H1 (cell line): ENCODE results near the gene KISS1. TPM values are rescaled to one million over a fixed set of nuclear protein-coding genes. Genes with fewer than 3 reads are reported as not detected.

Source experiments
- CTCF ChIA-PET: fragments of 300-600 bp; sonication (Branson Sonifier 250); formaldehyde crosslinking; loops from one replicate; lab custom pipeline; 2021; ENCODE audit not compliant: partially characterized antibody; lab: Charles Lee
- POLR2A ChIA-PET: fragments of 300-600 bp; sonication (Branson Sonifier 250); formaldehyde crosslinking; loops from one replicate; lab custom pipeline; 2021; ENCODE audit warnings: inconsistent platforms; ENCODE audit not compliant: partially characterized antibody; lab: Charles Lee
- DNase-seq, 2 experiments: peaks; one replicate each; pipeline versions ENCODE4 v3.0.0 to v3.0.0-alpha.2; 2010 to 2022; ENCODE audit warnings: low spot score in 2 of 2, low read depth in 1 of 2, mixed read lengths in 1 of 2
- FAIRE-seq: peaks from 2 replicates; lab custom pipeline; 2011; peaks lifted over from hg19 to GRCh38; lab: Jason Lieb, UNC
- H2AFZ ChIP-seq: 2 replicates; pipeline ENCODE4 v1.8.1; 2012; ENCODE audit warnings: low read length, inconsistent platforms
- H2AK5ac ChIP-seq: 2 replicates; pipeline ENCODE4 v1.6.1; 2013; ENCODE audit warnings: low read depth, low read length
- H2BK120ac ChIP-seq: replicated peaks from 2 replicates; pipeline ENCODE3; 2013; ENCODE audit warnings: low read depth, low read length, inconsistent platforms
- H2BK12ac ChIP-seq: 2 replicates; pipeline ENCODE4 v1.6.1; 2013; ENCODE audit warnings: low read depth, low read length
- H2BK15ac ChIP-seq: 2 replicates; pipeline ENCODE4 v1.6.1; 2013; ENCODE audit warnings: low read length
- H2BK20ac ChIP-seq: 2 replicates; pipeline ENCODE4 v1.6.1; 2013; ENCODE audit warnings: low read length
- H2BK5ac ChIP-seq: 2 replicates; pipeline ENCODE4 v1.6.1; 2013; ENCODE audit warnings: low read depth, low read length
- H3K14ac ChIP-seq: 2 replicates; pipeline ENCODE4 v1.6.1; 2013; ENCODE audit warnings: inconsistent platforms; ENCODE audit not compliant: insufficient read length
- H3K18ac ChIP-seq: 2 replicates; pipeline ENCODE4 v1.6.1; 2013; ENCODE audit warnings: low read length; ENCODE audit errors: extremely low read depth
- H3K23ac ChIP-seq: 2 replicates; pipeline ENCODE4 v1.6.1; 2013; ENCODE audit warnings: inconsistent platforms; ENCODE audit not compliant: insufficient read length
- H3K23me2 ChIP-seq: 2 replicates; pipeline ENCODE4 v1.6.1; 2013; ENCODE audit warnings: low read depth, low read length
- H3K27ac ChIP-seq: 2 replicates; pipeline ENCODE4 v1.6.1; 2011; ENCODE audit warnings: low read depth, low read length, inconsistent platforms
- H3K27me3 ChIP-seq, 4 experiments: replicated peaks in 1 of 4; 1 replicate in 1 of 4; 2 replicates in 3 of 4; pipeline versions ENCODE4 v1.6.1 to v1.8.1; 2011 to 2013; ENCODE audit warnings: low read length in 3 of 4, mild to moderate bottlenecking in 3 of 4, inconsistent platforms in 2 of 4, mixed read lengths in 2 of 4, moderate library complexity in 1 of 4; ENCODE audit not compliant: control insufficient read depth in 3 of 4, insufficient read depth in 3 of 4; ENCODE audit errors: extremely low read depth in 1 of 4
- H3K36me3 ChIP-seq, 4 experiments: 2 replicates each; pipeline versions ENCODE4 v1.6.1 to v1.8.1; 2011 to 2013; ENCODE audit warnings: mild to moderate bottlenecking in 4 of 4, low read length in 3 of 4, moderate library complexity in 2 of 4, control low read depth in 1 of 4, inconsistent platforms in 1 of 4; ENCODE audit not compliant: insufficient read depth in 4 of 4, control insufficient read depth in 2 of 4
- H3K4ac ChIP-seq: replicated peaks from 2 replicates; pipeline ENCODE3; 2013; ENCODE audit warnings: low read length, low read depth, mixed read lengths, inconsistent platforms; ENCODE audit not compliant: insufficient read length
- H3K4me1 ChIP-seq, 4 experiments: replicated peaks in 1 of 4; 1 replicate in 1 of 4; 2 replicates in 3 of 4; pipeline versions ENCODE4 v1.6.1 to v1.8.1; 2011 to 2013; ENCODE audit warnings: low read length in 3 of 4, inconsistent platforms in 2 of 4, mixed read lengths in 1 of 4; ENCODE audit not compliant: insufficient read depth in 4 of 4, control insufficient read depth in 3 of 4
- H3K4me2 ChIP-seq, 2 experiments: 2 replicates each; pipeline versions ENCODE4 v1.6.1 to v1.8.1; 2011 to 2013; ENCODE audit warnings: low read depth in 2 of 2, low read length in 2 of 2, control low read depth in 1 of 2, inconsistent platforms in 1 of 2, mild to moderate bottlenecking in 1 of 2; ENCODE audit not compliant: insufficient read depth in 1 of 2
- H3K4me3 ChIP-seq, 4 experiments: fragments of 200-600, 300-600 bp in 1 of 4; sonication (generic), shearing (Covaris generic), sonication (Bioruptor Twin) in 1 of 4; 2 replicates each; pipeline versions ENCODE4 v1.5.1 to v1.8.1; 2011 to 2016; ENCODE audit warnings: low read length in 4 of 4, low read depth in 3 of 4, control low read depth in 2 of 4, inconsistent platforms in 2 of 4, mild to moderate bottlenecking in 2 of 4, mixed read lengths in 1 of 4, moderate library complexity in 1 of 4; ENCODE audit not compliant: insufficient read depth in 2 of 4; ENCODE audit errors: extremely low read depth in 1 of 4
- H3K56ac ChIP-seq: replicated peaks from 2 replicates; pipeline ENCODE3; 2013; ENCODE audit warnings: low read depth, mild to moderate bottlenecking, mixed read lengths, low read length, inconsistent platforms; ENCODE audit not compliant: insufficient read length
- H3K79me1 ChIP-seq: 2 replicates; pipeline ENCODE4 v1.6.1; 2013; ENCODE audit warnings: low read depth, low read length, control low read depth
- H3K79me2 ChIP-seq, 2 experiments: 2 replicates each; pipeline versions ENCODE4 v1.6.1 to v1.8.1; 2012 to 2013; ENCODE audit warnings: low read length in 2 of 2, mild to moderate bottlenecking in 2 of 2, inconsistent platforms in 1 of 2; ENCODE audit not compliant: insufficient read depth in 2 of 2, control insufficient read depth in 1 of 2
- H3K9ac ChIP-seq, 4 experiments: replicated peaks in 1 of 4; 1 replicate in 1 of 4; 2 replicates in 3 of 4; pipeline versions ENCODE4 v1.6.1 to v1.8.1; 2011 to 2013; ENCODE audit warnings: low read depth in 3 of 4, low read length in 3 of 4, control low read depth in 2 of 4, mild to moderate bottlenecking in 2 of 4, moderate library complexity in 2 of 4, inconsistent platforms in 1 of 4; ENCODE audit errors: extremely low read depth in 1 of 4
- H3K9me3 ChIP-seq, 2 experiments: 2 replicates each; pipeline versions ENCODE4 v1.6.1 to v1.8.1; 2012 to 2013; ENCODE audit warnings: mild to moderate bottlenecking in 2 of 2, moderate library complexity in 2 of 2, control low read depth in 1 of 2, inconsistent platforms in 1 of 2, low read depth in 1 of 2, low read length in 1 of 2, mixed read lengths in 1 of 2; ENCODE audit not compliant: insufficient read depth in 2 of 2
- H4K20me1 ChIP-seq, 2 experiments: replicated peaks in 1 of 2; 2 replicates each; pipeline versions ENCODE3 to v1.8.1; 2011 to 2013; ENCODE audit warnings: inconsistent platforms in 2 of 2, low read length in 2 of 2, mild to moderate bottlenecking in 1 of 2; ENCODE audit not compliant: insufficient read depth in 2 of 2, control insufficient read depth in 1 of 2
- H4K5ac ChIP-seq: 2 replicates; pipeline ENCODE4 v1.6.1; 2013; ENCODE audit warnings: low read length, low read depth, mixed read lengths, inconsistent platforms; ENCODE audit not compliant: insufficient read length
- H4K8ac ChIP-seq: 2 replicates; pipeline ENCODE4 v1.8.0; 2013; ENCODE audit warnings: mild to moderate bottlenecking, moderate library complexity, low read length, inconsistent platforms; ENCODE audit not compliant: insufficient read depth; ENCODE audit errors: extremely low read depth
- H4K91ac ChIP-seq: replicated peaks from 2 replicates; pipeline ENCODE3; 2013; ENCODE audit warnings: low read length, mixed read lengths, inconsistent platforms; ENCODE audit not compliant: insufficient read length
- ASH2L ChIP-seq: fragments of 200-600, 300-600 bp; sonication (generic); IDR thresholded peaks from one replicate; pipeline ENCODE4 v1.7.1; 2017; ENCODE audit warnings: low read length
- BCL11A ChIP-seq, 2 experiments: IDR thresholded peaks; one replicate each; pipeline ENCODE4 v1.6.1; 2011; ENCODE audit warnings: low read depth in 2 of 2, low read length in 2 of 2, mild to moderate bottlenecking in 2 of 2
- BRCA1 ChIP-seq: IDR thresholded peaks from 2 replicates; pipeline ENCODE4 v1.6.1; 2012; ENCODE audit warnings: low read depth, low read length, improper control_type of control experiment
- HDAC6 ChIP-seq: IDR thresholded peaks from one replicate; pipeline ENCODE4 v1.7.1; 2012; ENCODE audit warnings: low read depth, mild to moderate bottlenecking, inconsistent platforms, low read length, moderate library complexity
- RAD21 ChIP-seq, 2 experiments: IDR thresholded peaks in 1 of 2; conservative IDR thresholded peaks in 1 of 2; 2 replicates each; pipeline ENCODE4 v1.6.1; 2011; ENCODE audit warnings: low read depth in 2 of 2, low read length in 2 of 2, improper control_type of control experiment in 1 of 2, inconsistent platforms in 1 of 2, mild to moderate bottlenecking in 1 of 2, moderate library complexity in 1 of 2
- SIN3A ChIP-seq, 2 experiments: IDR thresholded peaks in 1 of 2; conservative IDR thresholded peaks in 1 of 2; 2 replicates each; pipeline ENCODE4 v1.6.1; 2011 to 2012; ENCODE audit warnings: low read length in 2 of 2, improper control_type of control experiment in 1 of 2, low read depth in 1 of 2, mild to moderate bottlenecking in 1 of 2
- WGBS, 2 experiments: shearing (Covaris generic) in 1 of 2; methylation state at CpG; one replicate each; pipeline versions ENCODE4 v1.1.6 to v1.1.7; 2013 to 2015; ENCODE audit warnings: low lambda C conversion rate in 2 of 2, mixed read lengths in 2 of 2, inconsistent platforms in 1 of 2, low coverage in 1 of 2, missing lambda C conversion rate in 1 of 2; ENCODE audit not compliant: insufficient replicate concordance in 2 of 2, insufficient coverage in 1 of 2, insufficient read length in 1 of 2; ENCODE audit errors: extremely low coverage in 1 of 2, missing lambda C conversion rate in 1 of 2; 5-methylcytosine and 5-hydroxymethylcytosine counted together
- polyA plus RNA-seq, 7 experiments: library from polyadenylated mRNA; depleted of rRNA in 3 of 7; stranded (reverse) in 5 of 7; unstranded in 2 of 7; fragments of >200 nt in 5 of 7; fragments of 200-250 nt in 2 of 7; gene quantifications; 1 replicate in 5 of 7; 2 replicates in 1 of 7; 4 replicates in 1 of 7; pipeline versions ENCODE4 v1.2.1 to v1.2.3, GENCODE V29; 2011 to 2013; ENCODE audit warnings: missing spikeins in 2 of 7, mixed read lengths in 2 of 7
- total RNA-seq: library from RNA; stranded (reverse); fragmentation: NEBNext Ultra II Directional; extraction: Animal tissue kit (Norgen Biotek cat#: 25700); gene quantifications from 2 replicates; pipeline ENCODE4 v1.2.1, GENCODE V29; 2021

The KISS1 gene
- total and polyA plus RNA-seq, 2 of the 8 experiments (the other 6 are each of a cell fraction or from before 2014, with no cell fraction given): 0.71 TPM; not detected in 1

- Histone ChIP-seq H2BK20ac (no peak overlapping the region), H4K5ac (no peak overlapping the region), H3K9me3 (no peaks in the 10 kb centered on the region), H4K91ac (no peak overlapping the region), H3K36me3 (no peaks in the 10 kb centered on the region), H3K27ac (no peak overlapping the region), H2AFZ (no peak overlapping the region), H3K4ac (no peak overlapping the region), H3K14ac (no peak overlapping the region), H2BK15ac (no peak overlapping the region), H3K79me1 (no peaks in the 10 kb centered on the region), H3K79me2 (no peaks in the 10 kb centered on the region), H3K56ac (no peak overlapping the region), H2BK120ac (no peak overlapping the region), H2BK12ac (no peak overlapping the region), H3K18ac (no peak overlapping the region), H3K23ac (no peak overlapping the region), H4K8ac (no peak overlapping the region), H2BK5ac (no peak overlapping the region), H3K4me1 (peaks cover 0 to 4% (median 2%) of the 10 kb centered on the region in 4 experiments; a peak in 3 of 7 replicates), H4K20me1 (no peaks in the 10 kb centered on the region), H3K4me3 (no peak overlapping the region), H3K27me3 (no peaks in the 10 kb centered on the region), H2AK5ac (no peak overlapping the region), H3K4me2 (no peak overlapping the region), H3K23me2 (peaks cover 9% of the 10 kb centered on the region; the same call in 1 of the 2 replicates), H3K9ac (no peak overlapping the region)
- TF ChIP-seq RAD21 (IDR thresholded peaks at IDR 0.05 in 1 of 2, conservative IDR thresholded peaks at IDR 0.05 in 1 of 2; ENCODE audit: low read depth in 2 of 2, low read length in 2 of 2): no peak
- TF ChIP-seq HDAC6: no peak
- no peak for TF ChIP-seq SIN3A (conservative IDR thresholded peaks at IDR 0.05 in 1 of 2, IDR thresholded peaks at IDR 0.05 in 1 of 2; ENCODE audit: low read depth in 1 of 2, low read length in 2 of 2)
- TF ChIP-seq BRCA1: no peak
- no peak for TF ChIP-seq BCL11A (IDR thresholded peaks at IDR 0.05; ENCODE audit: low read depth in 2 of 2, low read length in 2 of 2)
- TF ChIP-seq ASH2L: no peak
- ChIA-PET CTCF (interaction anchor here (1.1 to 9.9 kb wide), 4 partner anchors 38 to 143 kb away, joined by 3 to 156 read pairs (median 44); partner anchors contain the start of gene PLEKHA6), POLR2A (no interaction called here)
- no peak for DNase-seq
- WGBS, 2 experiments: 87% methylated on average over 2 of the region's 2 CpGs; no CpG with 5 or more reads in 1 of the 2 experiments
- no peak for FAIRE-seq
Measured at GRCh38 chr1:204218552-204218951, 22.3 kb upstream of the KISS1 start.
